IPS-18a (cell line): ENCODE data around the gene PIANP.

Source experiments
- H3K27ac ChIP-seq: one replicate; pipeline ENCODE4 v1.5.1; 2013; ENCODE audit warnings: low read length
- H3K27me3 ChIP-seq: one replicate; pipeline ENCODE4 v1.6.1; 2013; ENCODE audit warnings: mild to moderate bottlenecking, low read length; ENCODE audit not compliant: control insufficient read depth, insufficient read depth
- H3K36me3 ChIP-seq: one replicate; pipeline ENCODE4 v1.6.1; 2013; ENCODE audit warnings: low read depth, low read length; ENCODE audit not compliant: control insufficient read depth
- H3K4me1 ChIP-seq: one replicate; pipeline ENCODE4 v1.6.1; 2013; ENCODE audit warnings: low read depth, low read length; ENCODE audit not compliant: control insufficient read depth
- H3K4me3 ChIP-seq: one replicate; pipeline ENCODE4 v1.5.1; 2013; ENCODE audit warnings: low read length
- H3K9ac ChIP-seq: one replicate; pipeline ENCODE4 v1.6.1; 2013; ENCODE audit warnings: mild to moderate bottlenecking, low read length, moderate library complexity
- H3K9me3 ChIP-seq: one replicate; pipeline ENCODE4 v1.6.1; 2013; ENCODE audit warnings: low read depth, low read length; ENCODE audit not compliant: control insufficient read depth

The PIANP gene

GRCh38 chr12:6688999-6689882 lies 11.4 kb downstream of the PIANP start, which contains the start of gene ZNF384:
ZNF384 (minus strand) TSS chr12:6689375; CDS start chr12:6679520, 9,855 bp downstream.
- Histone ChIP-seq H3K36me3 (no peaks in the 10 kb centered on the region), H3K4me1 (peaks cover 12% of the 10 kb centered on the region), H3K27me3 (no peaks in the 10 kb centered on the region), H3K9me3 (no peaks in the 10 kb centered on the region), H3K27ac (peak within 1 kb of the TSS; percentile 76), H3K9ac (peak within 1 kb of the TSS; percentile 90), H3K4me3 (peak within 1 kb of the TSS; percentile 78)

- H3K36me3 ChIP-seq: no peaks in the 10 kb centered on the region
- H3K4me1 ChIP-seq: peaks cover 12% of the 10 kb centered on the region
Observed at GRCh38 chr12:6688543-6688998, 12.0 kb downstream of the PIANP start.

GRCh38 chr12:6685814-6686213 lies 14.8 kb downstream of the PIANP start:
- no peak overlapping the region for H3K9ac ChIP-seq
- no peak overlapping the region for H3K27ac ChIP-seq
- H3K27me3 ChIP-seq: no peaks in the 10 kb centered on the region
- H3K4me1 ChIP-seq: peaks cover 12% of the 10 kb centered on the region
- H3K4me3 ChIP-seq: no peak overlapping the region
- no peaks in the 10 kb centered on the region for H3K36me3 ChIP-seq
- H3K9me3 ChIP-seq: no peaks in the 10 kb centered on the region

More at GRCh38 chr12:6688543-6688998, 12.0 kb downstream of the PIANP start:
- Histone ChIP-seq H3K4me3 (peak overlapping the region; percentile 78), H3K9ac (peak overlapping the region; percentile 90), H3K27me3 (no peaks in the 10 kb centered on the region), H3K27ac (peak overlapping the region; percentile 76), H3K9me3 (no peaks in the 10 kb centered on the region)

GRCh38 chr12:6684609-6685008 lies 16.0 kb downstream of the PIANP start:
- no peaks in the 10 kb centered on the region for H3K27me3 ChIP-seq
- H3K9ac ChIP-seq: no peak overlapping the region
- peaks cover 2% of the 10 kb centered on the region for H3K36me3 ChIP-seq
- peaks cover 12% of the 10 kb centered on the region for H3K4me1 ChIP-seq
- no peak overlapping the region for H3K4me3 ChIP-seq
- no peaks in the 10 kb centered on the region for H3K9me3 ChIP-seq
- no peak overlapping the region for H3K27ac ChIP-seq

- Histone ChIP-seq H3K4me1 (no peaks in the 10 kb centered on the region), H3K36me3 (peaks cover 67% of the 10 kb centered on the region)
Observed at GRCh38 chr12:6676962-6677361, 23.7 kb downstream of the PIANP start.

GRCh38 chr12:6672143-6672542 lies 28.5 kb downstream of the PIANP start:
- Histone ChIP-seq H3K36me3 (peaks cover 84% of the 10 kb centered on the region), H3K4me1 (no peaks in the 10 kb centered on the region), H3K4me3 (no peak overlapping the region), H3K9me3 (no peaks in the 10 kb centered on the region), H3K9ac (no peak overlapping the region), H3K27ac (no peak overlapping the region), H3K27me3 (no peaks in the 10 kb centered on the region)

More at GRCh38 chr12:6676962-6677361, 23.7 kb downstream of the PIANP start:
- H3K4me3 ChIP-seq: no peak overlapping the region
- H3K27me3 ChIP-seq: no peaks in the 10 kb centered on the region
- no peaks in the 10 kb centered on the region for H3K9me3 ChIP-seq
- no peak overlapping the region for H3K27ac ChIP-seq
- H3K9ac ChIP-seq: no peak overlapping the region

GRCh38 chr12:6667559-6668210 lies 32.9 kb downstream of the PIANP start:
- no peak overlapping the region for H3K27ac ChIP-seq
- no peaks in the 10 kb centered on the region for H3K27me3 ChIP-seq
- no peaks in the 10 kb centered on the region for H3K4me1 ChIP-seq
- H3K36me3 ChIP-seq: peaks cover 61% of the 10 kb centered on the region
- no peaks in the 10 kb centered on the region for H3K9me3 ChIP-seq
- no peak overlapping the region for H3K9ac ChIP-seq
- no peak overlapping the region for H3K4me3 ChIP-seq

- Histone ChIP-seq H3K4me1 (peaks cover 5% of the 10 kb centered on the region), H3K27me3 (no peaks in the 10 kb centered on the region), H3K9me3 (no peaks in the 10 kb centered on the region), H3K4me3 (no peak overlapping the region), H3K9ac (no peak overlapping the region), H3K36me3 (peaks cover 47% of the 10 kb centered on the region), H3K27ac (no peak overlapping the region)
Observed at GRCh38 chr12:6666211-6666610, 34.4 kb downstream of the PIANP start.

- Histone ChIP-seq H3K4me1 (peaks cover 5% of the 10 kb centered on the region), H3K36me3 (peaks cover 34% of the 10 kb centered on the region), H3K4me3 (no peak overlapping the region), H3K27ac (no peak overlapping the region), H3K9me3 (no peaks in the 10 kb centered on the region), H3K27me3 (no peaks in the 10 kb centered on the region), H3K9ac (no peak overlapping the region)
Observed at GRCh38 chr12:6664902-6665301, 35.7 kb downstream of the PIANP start.

- Histone ChIP-seq H3K9me3 (no peaks in the 10 kb centered on the region), H3K27me3 (no peaks in the 10 kb centered on the region), H3K4me1 (peaks cover 5% of the 10 kb centered on the region), H3K36me3 (peaks cover 18% of the 10 kb centered on the region), H3K9ac (peak within 1 kb of the TSS; percentile 80), H3K4me3 (peak within 1 kb of the TSS; percentile 83), H3K27ac (peak within 1 kb of the TSS; percentile 77)
Observed at GRCh38 chr12:6662906-6663742, 37.5 kb downstream of the PIANP start, which contains the start of gene ING4. ING4 (minus strand) TSS chr12:6663119; CDS start chr12:6663101, 18 bp downstream.

- peaks cover 5% of the 10 kb centered on the region for H3K4me1 ChIP-seq
- H3K9me3 ChIP-seq: no peaks in the 10 kb centered on the region
- H3K4me3 ChIP-seq: peak overlapping the region; percentile 83
- H3K36me3 ChIP-seq: peaks cover 14% of the 10 kb centered on the region
- no peaks in the 10 kb centered on the region for H3K27me3 ChIP-seq
- H3K27ac ChIP-seq: peak overlapping the region; percentile 5
- H3K9ac ChIP-seq: peak overlapping the region; percentile 80
Observed at GRCh38 chr12:6662602-6662905, 38.1 kb downstream of the PIANP start.
